Tibial artery (tissue), 4 donors: Measurements from ENCODE around the gene IGSF3.
"Not testable (repeated sequence)": the region's sequence is repeated elsewhere in the genome, so short reads cannot be mapped to it uniquely, and the experiment has no call there.

Experiments used
- DNase-seq, 2 donors: peaks; one replicate each; pipeline ENCODE4 v3.0.0-alpha.2; 2019
- H3K27ac ChIP-seq, 2 donors: fragments of 200-600 bp; sonication (generic) in 1 of 2; 1 replicate in 1 of 2; 2 replicates in 1 of 2; pipeline ENCODE4 v1.5.1; 2018 to 2019; ENCODE audit warnings: mild to moderate bottlenecking in 1 of 2
- H3K27me3 ChIP-seq, 2 donors: fragments of 200-600 bp; sonication (generic) in 1 of 2; one replicate each; pipeline versions ENCODE4 v1.5.1 to v1.6.0; 2016 to 2019
- H3K36me3 ChIP-seq, 3 donors: fragments of 200-600 bp; sonication (generic) in 2 of 3; one replicate each; pipeline ENCODE4 v1.5.1; 2016 to 2019; ENCODE audit warnings: mild to moderate bottlenecking in 2 of 3
- H3K4me1 ChIP-seq, 4 donors: fragments of 200-600 bp; sonication (generic) in 2 of 4; 1 replicate in 3 of 4; 2 replicates in 1 of 4; pipeline ENCODE4 v1.5.1; 2016 to 2019
- H3K4me3 ChIP-seq, 2 donors: fragments of 200-600 bp; sonication (generic) in 1 of 2; 1 replicate in 1 of 2; 2 replicates in 1 of 2; pipeline ENCODE4 v1.5.1; 2018 to 2019; ENCODE audit warnings: mild to moderate bottlenecking in 2 of 2
- H3K9me3 ChIP-seq, 3 donors: fragments of 200-600 bp; sonication (generic) in 1 of 3; one replicate each; pipeline ENCODE4 v1.5.1; 2016 to 2019
- intact Hi-C: fragments of 100-400 bp; cut with DNase I; formaldehyde crosslinking; loops from one replicate; pipeline ENCODE4 v1.15.0; 2023; ENCODE audit warnings: low total_unique reads
- TF ChIP-seq, protein P1 (sequence below), 2 experiments: fragments of 200-600 bp in 1 of 2; fragments of 450-650 bp in 1 of 2; IDR thresholded peaks; one replicate each; pipeline ENCODE4 v1.5.1; 2017 to 2019; ENCODE audit warnings: antibody characterized with exemption in 2 of 2, mild to moderate bottlenecking in 1 of 2, moderate library complexity in 1 of 2

Gene IGSF3

DNA sequence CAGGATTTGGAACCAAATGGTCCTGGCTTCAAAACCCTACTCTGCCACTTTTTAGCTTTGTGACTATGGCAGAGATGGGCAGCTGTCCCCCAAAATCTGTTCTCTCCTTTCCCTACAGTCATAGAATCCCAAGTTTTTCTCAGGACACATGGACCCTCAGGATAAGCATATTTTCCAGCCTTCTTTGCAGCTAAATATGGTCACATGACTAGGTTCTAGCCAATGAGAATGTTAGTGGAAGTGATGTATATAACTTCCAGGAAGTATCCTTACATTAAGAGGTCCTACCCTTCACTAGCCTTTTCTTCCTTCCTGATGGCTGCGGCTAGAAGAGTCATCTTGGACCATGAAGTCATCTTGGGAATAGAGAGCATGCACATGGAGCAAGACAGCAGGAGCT lies 5.9 kb downstream of the IGSF3 start:
- intact Hi-C loops: no loop called here
- no peak for DNase-seq
- no peak overlapping the region for H3K4me3 ChIP-seq
- H3K27ac ChIP-seq: no peak overlapping the region
- no peaks in the 10 kb centered on the region for H3K9me3 ChIP-seq
- peaks cover 0 to 5% of the 10 kb centered on the region in 2 donors for H3K27me3 ChIP-seq
- TF ChIP-seq, protein P1, sequence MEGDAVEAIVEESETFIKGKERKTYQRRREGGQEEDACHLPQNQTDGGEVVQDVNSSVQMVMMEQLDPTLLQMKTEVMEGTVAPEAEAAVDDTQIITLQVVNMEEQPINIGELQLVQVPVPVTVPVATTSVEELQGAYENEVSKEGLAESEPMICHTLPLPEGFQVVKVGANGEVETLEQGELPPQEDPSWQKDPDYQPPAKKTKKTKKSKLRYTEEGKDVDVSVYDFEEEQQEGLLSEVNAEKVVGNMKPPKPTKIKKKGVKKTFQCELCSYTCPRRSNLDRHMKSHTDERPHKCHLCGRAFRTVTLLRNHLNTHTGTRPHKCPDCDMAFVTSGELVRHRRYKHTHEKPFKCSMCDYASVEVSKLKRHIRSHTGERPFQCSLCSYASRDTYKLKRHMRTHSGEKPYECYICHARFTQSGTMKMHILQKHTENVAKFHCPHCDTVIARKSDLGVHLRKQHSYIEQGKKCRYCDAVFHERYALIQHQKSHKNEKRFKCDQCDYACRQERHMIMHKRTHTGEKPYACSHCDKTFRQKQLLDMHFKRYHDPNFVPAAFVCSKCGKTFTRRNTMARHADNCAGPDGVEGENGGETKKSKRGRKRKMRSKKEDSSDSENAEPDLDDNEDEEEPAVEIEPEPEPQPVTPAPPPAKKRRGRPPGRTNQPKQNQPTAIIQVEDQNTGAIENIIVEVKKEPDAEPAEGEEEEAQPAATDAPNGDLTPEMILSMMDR (IDR thresholded peaks at IDR 0.05): no peak
- H3K36me3 ChIP-seq: no peaks in the 10 kb centered on the region
- peaks cover 0 to 6% (median 2%) of the 10 kb centered on the region in 4 donors for H3K4me1 ChIP-seq

- DNase-seq, H3K27me3 ChIP-seq, H3K9me3 ChIP-seq, H3K27ac ChIP-seq, H3K4me3 ChIP-seq, H3K36me3 ChIP-seq, H3K4me1 ChIP-seq, intact Hi-C loops: not testable (repeated sequence)
Measured at GRCh38 chr1:116658645-116659044, 8.9 kb downstream of the IGSF3 start.

DNA sequence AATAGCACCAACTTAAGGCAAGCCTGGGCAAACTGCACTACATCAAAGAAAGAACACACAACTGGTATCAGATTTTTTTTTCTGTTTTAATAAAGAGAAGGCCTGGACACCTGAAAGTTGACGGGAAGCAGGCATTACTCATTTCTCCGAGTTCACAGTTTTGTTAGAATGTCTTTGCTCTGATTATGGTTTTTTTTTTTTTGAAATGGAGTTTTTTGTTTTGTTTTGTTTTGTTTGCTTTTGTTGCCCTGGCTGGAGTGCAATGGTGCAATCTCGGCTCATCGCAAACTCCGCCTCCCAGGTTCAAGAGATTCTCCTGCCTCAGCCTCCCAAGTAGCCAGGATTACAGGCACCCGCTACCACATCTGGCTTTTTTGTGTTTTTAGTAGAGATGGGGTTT lies 9.7 kb downstream of the IGSF3 start:
- H3K27me3 ChIP-seq, H3K9me3 ChIP-seq, H3K36me3 ChIP-seq, H3K27ac ChIP-seq, H3K4me3 ChIP-seq, intact Hi-C loops, DNase-seq, H3K4me1 ChIP-seq: not testable (repeated sequence)

- DNase-seq: no peak
- TF ChIP-seq, protein P1 (IDR thresholded peaks at IDR 0.05): no peak
- no peaks in the 10 kb centered on the region for H3K4me1 ChIP-seq
Measured at GRCh38 chr1:116654351-116654750, 13.2 kb downstream of the IGSF3 start.

DNA sequence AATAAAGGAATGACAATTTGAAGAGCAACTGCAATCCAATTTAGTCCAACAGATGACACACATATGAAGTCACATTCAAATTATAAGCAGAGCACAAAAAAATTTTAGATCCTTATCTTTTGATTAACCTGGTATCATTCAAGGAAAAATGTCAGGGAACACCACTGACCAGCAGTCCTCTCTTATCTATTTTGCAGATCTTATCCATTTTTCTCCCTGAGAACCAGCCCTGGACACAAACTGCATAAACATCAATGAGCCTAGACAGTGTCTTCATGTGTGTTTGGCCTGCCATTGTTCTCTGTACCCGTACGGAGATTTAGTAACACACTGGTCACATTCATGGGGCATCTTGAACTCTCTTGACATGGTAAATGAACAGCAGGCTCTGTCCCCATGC lies 14.9 kb downstream of the IGSF3 start:
- DNase-seq, H3K4me3 ChIP-seq, H3K4me1 ChIP-seq, intact Hi-C loops, H3K36me3 ChIP-seq, H3K27ac ChIP-seq, H3K9me3 ChIP-seq, H3K27me3 ChIP-seq: not testable (repeated sequence)

More at GRCh38 chr1:116654351-116654750, 13.2 kb downstream of the IGSF3 start:
- Histone ChIP-seq H3K4me3 (no peak overlapping the region), H3K36me3 (no peaks in the 10 kb centered on the region), H3K27ac (no peak overlapping the region), H3K27me3 (no peaks in the 10 kb centered on the region), H3K9me3 (no peaks in the 10 kb centered on the region)
- intact Hi-C loops: no loop called here

GRCh38 chr1:116650781-116651180 lies 16.8 kb downstream of the IGSF3 start:
- intact Hi-C loops, H3K27me3 ChIP-seq, H3K4me3 ChIP-seq, DNase-seq, H3K36me3 ChIP-seq, H3K4me1 ChIP-seq, H3K27ac ChIP-seq, H3K9me3 ChIP-seq: not testable (repeated sequence)

GRCh38 chr1:116649041-116649440 lies 18.5 kb downstream of the IGSF3 start:
- DNase-seq, H3K27me3 ChIP-seq, H3K4me3 ChIP-seq, H3K36me3 ChIP-seq, H3K27ac ChIP-seq, H3K9me3 ChIP-seq, intact Hi-C loops, H3K4me1 ChIP-seq: not testable (repeated sequence)

GRCh38 chr1:116648325-116648724 lies 19.2 kb downstream of the IGSF3 start:
- H3K4me3 ChIP-seq, H3K27me3 ChIP-seq, H3K4me1 ChIP-seq, DNase-seq, intact Hi-C loops, H3K27ac ChIP-seq, H3K9me3 ChIP-seq, H3K36me3 ChIP-seq: not testable (repeated sequence)

GRCh38 chr1:116647186-116647585 lies 20.3 kb downstream of the IGSF3 start:
- DNase-seq, H3K4me3 ChIP-seq, H3K27me3 ChIP-seq, intact Hi-C loops, H3K9me3 ChIP-seq, H3K4me1 ChIP-seq, H3K27ac ChIP-seq, H3K36me3 ChIP-seq: not testable (repeated sequence)

DNA sequence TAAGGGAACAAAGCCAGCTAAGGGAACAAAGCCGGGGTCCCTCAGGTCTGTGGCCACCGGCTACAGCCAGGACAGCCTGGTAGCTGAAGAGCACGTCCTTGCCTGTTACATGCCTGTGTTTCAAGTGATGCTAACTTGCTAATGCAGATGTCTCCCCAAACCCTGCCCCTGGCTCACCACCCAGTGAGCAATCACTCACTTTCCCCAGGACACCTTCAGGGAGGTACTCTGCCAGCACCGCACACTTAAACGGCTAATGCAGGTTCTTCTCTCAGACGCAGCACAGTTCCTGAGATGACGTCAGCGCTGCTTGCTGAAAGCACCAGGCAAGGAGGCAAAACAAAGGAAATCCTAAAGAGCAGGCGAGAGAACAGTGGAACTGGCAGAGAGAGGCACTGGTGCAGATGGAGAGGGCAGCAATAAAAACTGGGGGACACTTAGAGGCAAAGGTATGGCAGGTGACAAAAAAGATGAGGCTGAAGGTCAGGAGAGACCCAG lies 20.8 kb downstream of the IGSF3 start:
- H3K4me3 ChIP-seq, H3K27me3 ChIP-seq, H3K36me3 ChIP-seq, DNase-seq, H3K27ac ChIP-seq, H3K4me1 ChIP-seq, intact Hi-C loops, H3K9me3 ChIP-seq: not testable (repeated sequence)

GRCh38 chr1:116645802-116646672 lies 21.5 kb downstream of the IGSF3 start:
- intact Hi-C loops, H3K27ac ChIP-seq, H3K36me3 ChIP-seq: not testable (repeated sequence)

DNA sequence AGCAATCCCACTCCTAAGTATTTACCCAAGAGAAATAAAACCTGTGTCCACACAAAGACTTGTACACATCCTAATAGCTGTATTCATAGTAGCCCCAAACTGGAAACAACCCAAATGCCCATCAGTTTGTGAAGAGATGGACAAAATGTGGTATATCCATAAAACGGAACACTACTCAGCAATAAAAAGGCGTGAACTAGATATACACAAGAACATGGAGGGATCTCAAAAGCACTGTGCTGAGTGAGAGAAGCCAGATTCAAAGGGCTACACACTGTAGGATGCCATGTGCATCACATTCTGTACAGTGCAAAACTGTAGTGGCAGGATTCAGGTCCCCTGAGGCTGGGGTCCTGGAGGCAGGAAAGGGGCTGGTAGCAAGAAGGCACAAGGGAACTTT lies 22.5 kb downstream of the IGSF3 start:
- H3K9me3 ChIP-seq, H3K4me3 ChIP-seq, H3K36me3 ChIP-seq, intact Hi-C loops, DNase-seq, H3K4me1 ChIP-seq, H3K27ac ChIP-seq, H3K27me3 ChIP-seq: not testable (repeated sequence)

More at GRCh38 chr1:116645802-116646672, 21.5 kb downstream of the IGSF3 start:
- H3K4me1 ChIP-seq, H3K27me3 ChIP-seq, DNase-seq, H3K4me3 ChIP-seq, H3K9me3 ChIP-seq: not testable (repeated sequence)
